Ureter (tissue), 1 donor: ENCODE data around the gene DAB2IP. TPM values are rescaled to one million over a fixed set of nuclear protein-coding genes. Genes with fewer than 3 reads are reported as not detected.

Experiments
- DNase-seq: peaks from one replicate; pipeline ENCODE4 v3.0.0-alpha.2; 2020; ENCODE audit warnings: low spot score
- total RNA-seq: library from RNA; stranded (reverse); gene quantifications from one replicate; pipeline ENCODE4 v1.2.4, GENCODE V29; 2023
- donor health status: DM: yes; HTN: yes; CAD: no.

Gene DAB2IP
- total RNA-seq, 1 donor from 2014 or later, result 103 TPM

- DNase-seq, result no peak
These were observed 33.1 kb downstream of the DAB2IP start for GRCh38 chr9:121684381-121685145.

GRCh38 chr9:121685146-121685794 is 33.8 kb downstream of the DAB2IP start:
- DNase-seq, result no peak

- DNase-seq, result no peak
These were observed 34.5 kb downstream of the DAB2IP start for GRCh38 chr9:121685795-121686377.

- peak; percentile 89 for DNase-seq
These were observed 35.6 kb downstream of the DAB2IP start for GRCh38 chr9:121686930-121687541.

GRCh38 chr9:121688146-121688680 is 36.8 kb downstream of the DAB2IP start:
- DNase-seq, result no peak

GRCh38 chr9:121688681-121689080 is 37.2 kb downstream of the DAB2IP start:
- DNase-seq, result no peak

GRCh38 chr9:121689461-121690157 is 38.2 kb downstream of the DAB2IP start:
- DNase-seq, result no peak

GRCh38 chr9:121690316-121690715 is 38.9 kb downstream of the DAB2IP start:
- no peak for DNase-seq

- no peak for DNase-seq
These were observed 39.3 kb downstream of the DAB2IP start for GRCh38 chr9:121690766-121691165.

- no peak for DNase-seq
These were observed 40.5 kb downstream of the DAB2IP start for GRCh38 chr9:121691890-121692289.

GRCh38 chr9:121692606-121693387 is 41.4 kb downstream of the DAB2IP start:
- no peak for DNase-seq

- DNase-seq, result no peak
These were observed 41.9 kb downstream of the DAB2IP start for GRCh38 chr9:121693388-121693670.

GRCh38 chr9:121694001-121694400 is 42.6 kb downstream of the DAB2IP start:
- no peak for DNase-seq

GRCh38 chr9:121694600-121694999 is 43.2 kb downstream of the DAB2IP start:
- DNase-seq, result no peak

GRCh38 chr9:121696930-121697329 is 45.5 kb downstream of the DAB2IP start:
- no peak for DNase-seq

GRCh38 chr9:121698627-121699570 is 47.5 kb downstream of the DAB2IP start:
- peak; percentile 73 for DNase-seq

- DNase-seq, result no peak
These were observed 48.2 kb downstream of the DAB2IP start for GRCh38 chr9:121699571-121700164.

- DNase-seq, result peak; percentile 89
These were observed 48.9 kb downstream of the DAB2IP start for GRCh38 chr9:121700165-121700831.

- no peak for DNase-seq
These were observed 49.5 kb downstream of the DAB2IP start for GRCh38 chr9:121700832-121701419.
